ENCODE results near the gene SELENOM. TPM values are rescaled to one million over a fixed set of nuclear protein-coding genes. Genes with fewer than 3 reads are reported as not detected.
"Not testable (repeated sequence)": the region's sequence is repeated elsewhere in the genome, so short reads cannot be mapped to it uniquely, and the experiment has no call there.

SELENOM gene
- total RNA-seq, 1 donor, result 97.9 TPM

GRCh38 chr22:31118046-31118820 is 10.9 kb upstream of the SELENOM start:
- no peak for TF ChIP-seq CTCF (IDR thresholded peaks at IDR 0.05; ENCODE audit: insufficient read depth, low read length)
- DNase-seq (ENCODE audit: low read depth), result no peak
- no peak overlapping the region for H3K4me3 ChIP-seq (ENCODE audit: low read depth, low read length)

GRCh38 chr22:31112547-31113091 is 5.3 kb upstream of the SELENOM start:
- DNase-seq (ENCODE audit: low read depth); H3K4me3 ChIP-seq (ENCODE audit: low read depth, low read length): not testable (repeated sequence)

GRCh38 chr22:31107894-31108218 is 488 bp upstream of the SELENOM start:
- no peak for TF ChIP-seq CTCF (IDR thresholded peaks at IDR 0.05; ENCODE audit: insufficient read depth, low read length)
- DNase-seq (ENCODE audit: low read depth), result no peak
- H3K4me3 ChIP-seq (ENCODE audit: low read depth, low read length), result peak overlapping the region; percentile 60

DNA sequence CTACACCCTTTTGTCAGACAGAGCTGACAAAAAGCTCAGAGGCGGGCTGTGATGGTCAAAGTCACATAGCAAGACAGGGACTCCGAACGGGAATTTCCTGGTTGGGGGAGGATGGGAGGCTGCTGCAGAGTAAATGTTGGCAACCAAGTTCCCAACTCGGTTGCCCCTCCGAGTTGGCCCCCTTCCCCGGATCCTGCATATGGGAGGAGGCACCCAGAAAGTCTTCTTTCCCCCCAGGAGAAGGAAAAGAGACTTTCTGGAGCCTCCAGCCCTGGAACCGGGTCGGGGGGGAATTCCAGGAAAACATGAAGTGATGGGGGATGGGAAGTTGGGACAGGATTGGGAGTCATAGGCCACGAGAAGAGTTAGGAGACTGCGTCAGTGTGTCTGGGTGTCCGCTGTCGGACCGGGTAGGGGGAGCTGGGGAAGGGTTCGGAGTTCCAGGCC is 614 bp downstream of the SELENOM start:
- DNase-seq (ENCODE audit: low read depth), result peak; percentile 60
- H3K4me3 ChIP-seq (ENCODE audit: low read depth, low read length), result peak overlapping the region; percentile 91
- TF ChIP-seq CTCF (IDR thresholded peaks at IDR 0.05; ENCODE audit: insufficient read depth, low read length), result no peak

DNA sequence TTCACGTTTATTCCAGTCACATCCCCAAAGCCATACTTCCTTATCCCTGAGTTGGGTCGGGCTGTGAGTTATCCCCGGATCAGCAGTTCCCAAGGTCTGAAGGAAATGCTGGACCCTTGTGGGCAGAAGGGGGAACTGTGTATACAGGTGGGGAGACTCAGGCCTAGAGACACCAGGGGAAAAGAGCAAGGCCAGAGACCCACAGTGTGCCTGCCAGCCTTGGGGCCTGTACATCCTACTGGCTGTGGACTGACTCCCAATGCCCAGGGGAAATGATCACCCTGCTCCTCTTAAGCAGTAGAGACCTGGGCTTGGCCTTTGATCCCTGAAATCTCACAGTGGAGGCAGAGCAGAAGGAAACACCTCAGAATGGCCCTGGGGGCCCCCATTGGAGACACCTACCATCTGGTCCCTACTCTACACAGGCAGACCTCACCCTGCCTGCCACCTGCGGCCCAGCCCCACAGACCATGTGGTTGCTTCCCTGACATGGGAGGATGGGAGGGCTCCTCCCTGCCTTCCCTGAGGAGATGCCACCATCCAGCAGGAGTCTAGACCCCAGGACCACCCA is 1.3 kb downstream of the SELENOM start:
- TF ChIP-seq CTCF (IDR thresholded peaks at IDR 0.05; ENCODE audit: insufficient read depth, low read length), result peak; percentile 14
- DNase-seq (ENCODE audit: low read depth), result no peak
- peak overlapping the region; percentile 91 for H3K4me3 ChIP-seq (ENCODE audit: low read depth, low read length)

DNA sequence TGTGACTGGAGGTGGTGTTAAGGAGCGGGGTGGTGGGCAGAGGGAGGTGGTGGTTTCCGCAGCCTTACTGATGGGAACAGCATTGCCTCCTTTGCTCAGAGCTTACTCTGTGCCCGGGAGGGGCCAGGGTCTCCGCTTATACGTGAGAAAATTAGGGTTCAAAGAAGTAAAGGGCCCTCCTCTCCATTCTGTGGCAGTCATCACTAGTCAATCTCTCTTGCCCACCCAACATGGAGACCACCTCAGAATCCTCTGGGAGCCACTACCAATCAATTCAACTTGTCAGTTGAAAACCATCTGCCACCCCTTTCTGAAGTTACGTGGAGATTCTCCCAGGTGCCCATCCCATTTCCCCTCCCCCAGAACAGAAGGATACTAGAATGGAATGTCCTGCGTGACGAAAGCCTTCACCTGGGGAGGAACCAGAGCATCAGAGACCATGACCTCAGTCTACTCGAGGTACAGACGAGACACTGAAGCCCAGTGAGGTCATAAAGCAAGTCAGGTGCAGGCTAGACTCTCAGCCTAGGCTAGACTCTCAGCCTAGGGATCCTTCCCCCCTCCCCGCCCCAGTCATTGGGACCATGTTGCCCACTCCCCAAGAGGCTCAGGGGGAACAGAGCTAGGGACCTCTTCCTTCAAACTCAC is 2.0 kb downstream of the SELENOM start:
- TF ChIP-seq CTCF (IDR thresholded peaks at IDR 0.05; ENCODE audit: insufficient read depth, low read length), result no peak
- peak overlapping the region; percentile 91 for H3K4me3 ChIP-seq (ENCODE audit: low read depth, low read length)
- DNase-seq (ENCODE audit: low read depth), result no peak

GRCh38 chr22:31104869-31105268 is 2.5 kb downstream of the SELENOM start:
- TF ChIP-seq CTCF (IDR thresholded peaks at IDR 0.05; ENCODE audit: insufficient read depth, low read length), result no peak
- no peak overlapping the region for H3K4me3 ChIP-seq (ENCODE audit: low read depth, low read length)
- DNase-seq (ENCODE audit: low read depth), result no peak

Measured in fibroblast of the aortic adventitia (primary cell).